HAP-1 (cell line): ENCODE measurements around the gene VWA8.
A peak's percentile ranks its signal among the peaks of the same experiment; 100 is the strongest.

Experiments
- DNase-seq, 2 experiments: peaks; one replicate each; pipeline ENCODE4 v3.0.0-alpha.2; 2016 to 2020; ENCODE audit warnings: low spot score in 2 of 2
- H3K27me3 ChIP-seq: fragments of 250-450 bp; sonication (Bioruptor Pico); 2 replicates; pipeline ENCODE4 v1.5.1; 2020; ENCODE audit warnings: low read depth, mild to moderate bottlenecking, moderate library complexity
- H3K36me3 ChIP-seq: fragments of 250-450 bp; sonication (Bioruptor Pico); replicated peaks from 2 replicates; pipeline ENCODE4 v1.5.1; 2020; ENCODE audit warnings: mild to moderate bottlenecking
- H3K4me1 ChIP-seq: fragments of 250-450 bp; sonication (Bioruptor Pico); 2 replicates; pipeline ENCODE4 v1.5.1; 2020; ENCODE audit warnings: mild to moderate bottlenecking
- H3K4me3 ChIP-seq: fragments of 250-450 bp; sonication (Bioruptor Pico); 2 replicates; pipeline ENCODE4 v1.5.1; 2020; ENCODE audit warnings: mild to moderate bottlenecking, moderate library complexity
- H3K9me3 ChIP-seq: fragments of 250-450 bp; sonication (Bioruptor Pico); 2 replicates; pipeline ENCODE4 v1.5.1; 2020; ENCODE audit warnings: mild to moderate bottlenecking, moderate library complexity
- in situ Hi-C: fragments of 300-500 bp; cut with MboI; formaldehyde crosslinking; loops from 3 replicates; pipeline ENCODE4 v1.14.3; 2020; ENCODE audit warnings: low sequenced_read_pairs, inconsistent platforms, mixed read lengths

The VWA8 gene

GRCh38 chr13:41782086-41782485, 178.8 kb downstream of the VWA8 start:
- peak; percentile 72 to 91 for DNase-seq
- Histone ChIP-seq H3K4me1 (peaks cover 16% of the 10 kb centered on the region), H3K36me3 (no peaks in the 10 kb centered on the region), H3K4me3 (no peak overlapping the region), H3K9me3 (no peaks in the 10 kb centered on the region), H3K27me3 (no peaks in the 10 kb centered on the region)
- in situ Hi-C loops: no loop called here

- Histone ChIP-seq H3K9me3 (no peaks in the 10 kb centered on the region), H3K27me3 (no peaks in the 10 kb centered on the region), H3K36me3 (no peaks in the 10 kb centered on the region), H3K4me1 (peaks cover 16% of the 10 kb centered on the region), H3K4me3 (no peak overlapping the region)
- DNase-seq: no peak
- in situ Hi-C loops: no loop called here
These were observed 179.9 kb downstream of the VWA8 start for GRCh38 chr13:41780715-41781706.

GRCh38 chr13:41775251-41775650, 185.7 kb downstream of the VWA8 start:
- H3K36me3 ChIP-seq: no peaks in the 10 kb centered on the region
- DNase-seq: no peak
- in situ Hi-C loops: no loop called here
- no peaks in the 10 kb centered on the region for H3K27me3 ChIP-seq
- no peaks in the 10 kb centered on the region for H3K9me3 ChIP-seq
- no peak overlapping the region for H3K4me3 ChIP-seq
- H3K4me1 ChIP-seq: peaks cover 3% of the 10 kb centered on the region; the same call in 1 of the 2 replicates

- H3K27me3 ChIP-seq: no peaks in the 10 kb centered on the region
- peaks cover 3% of the 10 kb centered on the region; the same call in 1 of the 2 replicates for H3K4me1 ChIP-seq
- H3K9me3 ChIP-seq: no peaks in the 10 kb centered on the region
- H3K4me3 ChIP-seq: no peak overlapping the region
- in situ Hi-C loops: no loop called here
- no peak for DNase-seq
- no peaks in the 10 kb centered on the region for H3K36me3 ChIP-seq
These were observed 186.2 kb downstream of the VWA8 start for GRCh38 chr13:41774605-41775218.

DNA sequence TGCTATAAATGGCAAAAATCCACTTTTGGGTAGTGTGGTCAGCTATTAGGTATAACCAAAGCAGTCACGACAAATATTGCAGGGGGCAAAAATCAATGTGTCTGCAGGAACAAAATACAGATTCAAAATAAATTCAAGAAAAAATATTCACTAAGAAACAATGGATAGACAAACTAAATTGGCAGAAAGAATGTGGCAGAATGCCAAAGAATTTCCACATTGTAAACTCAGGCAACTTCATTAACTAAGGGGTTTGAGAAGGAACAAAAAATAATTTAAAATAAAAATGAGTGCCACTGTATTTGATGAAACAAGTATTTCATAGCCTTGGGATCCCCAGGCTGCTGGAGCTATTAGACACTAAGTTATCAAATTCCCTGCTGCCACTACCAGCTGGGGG, 193.1 kb downstream of the VWA8 start:
- Histone ChIP-seq H3K27me3 (no peaks in the 10 kb centered on the region), H3K36me3 (no peaks in the 10 kb centered on the region; the same call in 1 of the 2 replicates), H3K4me3 (no peak overlapping the region), H3K4me1 (peaks cover 12% of the 10 kb centered on the region), H3K9me3 (no peaks in the 10 kb centered on the region)
- no peak for DNase-seq
- in situ Hi-C loops: no loop called here

- Histone ChIP-seq H3K9me3 (no peaks in the 10 kb centered on the region), H3K4me1 (peaks cover 9% of the 10 kb centered on the region), H3K36me3 (no peaks in the 10 kb centered on the region; the same call in 1 of the 2 replicates), H3K4me3 (no peak overlapping the region), H3K27me3 (no peaks in the 10 kb centered on the region)
- DNase-seq: no peak
- in situ Hi-C loops: no loop called here
These were observed 194.5 kb downstream of the VWA8 start for GRCh38 chr13:41766439-41766838.

DNA sequence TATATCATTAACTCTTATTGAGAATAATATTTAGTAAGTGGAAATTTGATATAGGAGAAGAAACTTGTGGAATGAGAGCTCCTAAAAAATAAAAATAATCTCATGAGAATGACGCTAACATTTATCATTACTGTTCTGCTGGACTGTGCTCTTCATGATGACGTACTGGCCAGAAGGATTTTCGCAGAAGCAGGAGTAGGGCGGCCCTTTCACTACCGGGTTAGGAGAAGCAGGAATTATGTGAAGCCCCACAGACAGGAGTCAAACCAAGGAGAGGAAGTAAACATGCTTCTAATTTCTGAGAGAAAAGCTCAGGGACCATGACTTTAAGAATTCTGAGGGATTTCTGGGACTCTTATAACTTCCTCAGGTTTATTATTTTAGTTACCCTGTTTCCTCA, 195.1 kb downstream of the VWA8 start:
- peaks cover 9% of the 10 kb centered on the region for H3K4me1 ChIP-seq
- H3K36me3 ChIP-seq: no peaks in the 10 kb centered on the region; the same call in 1 of the 2 replicates
- no peaks in the 10 kb centered on the region for H3K27me3 ChIP-seq
- in situ Hi-C loops: no loop called here
- no peaks in the 10 kb centered on the region for H3K9me3 ChIP-seq
- no peak for DNase-seq
- no peak overlapping the region for H3K4me3 ChIP-seq

GRCh38 chr13:41765020-41765419, 195.9 kb downstream of the VWA8 start:
- Histone ChIP-seq H3K36me3 (no peaks in the 10 kb centered on the region; the same call in 1 of the 2 replicates), H3K4me3 (no peak overlapping the region), H3K27me3 (no peaks in the 10 kb centered on the region), H3K9me3 (no peaks in the 10 kb centered on the region), H3K4me1 (peaks cover 9% of the 10 kb centered on the region)
- no peak for DNase-seq
- in situ Hi-C loops: no loop called here

GRCh38 chr13:41764558-41764957, 196.4 kb downstream of the VWA8 start:
- Histone ChIP-seq H3K4me1 (peaks cover 9% of the 10 kb centered on the region), H3K27me3 (no peaks in the 10 kb centered on the region), H3K9me3 (no peaks in the 10 kb centered on the region), H3K36me3 (no peaks in the 10 kb centered on the region; the same call in none of the 2 replicates), H3K4me3 (no peak overlapping the region)
- DNase-seq: no peak
- in situ Hi-C loops: no loop called here

GRCh38 chr13:41763782-41764181, 197.1 kb downstream of the VWA8 start:
- H3K27me3 ChIP-seq: no peaks in the 10 kb centered on the region
- H3K4me1 ChIP-seq: peaks cover 9% of the 10 kb centered on the region
- in situ Hi-C loops: no loop called here
- H3K36me3 ChIP-seq: no peaks in the 10 kb centered on the region; the same call in none of the 2 replicates
- no peaks in the 10 kb centered on the region for H3K9me3 ChIP-seq
- no peak for DNase-seq
- H3K4me3 ChIP-seq: no peak overlapping the region

DNA sequence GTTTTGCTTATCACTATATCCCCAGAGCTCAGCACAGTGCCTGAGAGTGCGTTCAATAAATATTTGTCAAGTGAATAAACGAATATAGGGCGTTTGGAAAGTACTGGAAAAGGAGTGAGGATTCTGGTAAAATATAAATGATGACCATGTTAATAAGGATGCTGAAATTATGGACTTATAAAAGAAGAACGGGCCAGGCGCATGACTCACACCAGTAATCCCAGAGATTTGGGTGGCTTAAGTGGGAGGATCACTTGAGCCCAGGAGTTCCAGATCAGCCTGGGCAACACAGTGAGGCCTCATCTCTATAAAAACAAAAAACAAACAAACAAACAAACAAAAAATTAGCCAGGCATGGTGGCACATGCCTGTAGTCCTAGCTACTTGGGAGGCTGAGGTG, 198.1 kb downstream of the VWA8 start:
- in situ Hi-C loops: no loop called here
- DNase-seq: no peak
- Histone ChIP-seq H3K4me1 (peaks cover 3% of the 10 kb centered on the region), H3K4me3 (no peak overlapping the region), H3K9me3 (no peaks in the 10 kb centered on the region), H3K27me3 (no peaks in the 10 kb centered on the region), H3K36me3 (no peaks in the 10 kb centered on the region; the same call in none of the 2 replicates)

GRCh38 chr13:41756198-41756880, 204.6 kb downstream of the VWA8 start:
- Histone ChIP-seq H3K36me3 (no peaks in the 10 kb centered on the region; the same call in 1 of the 2 replicates), H3K4me3 (no peak overlapping the region), H3K9me3 (no peaks in the 10 kb centered on the region), H3K27me3 (no peaks in the 10 kb centered on the region), H3K4me1 (no peaks in the 10 kb centered on the region)
- no peak for DNase-seq
- in situ Hi-C loops: no loop called here

DNA sequence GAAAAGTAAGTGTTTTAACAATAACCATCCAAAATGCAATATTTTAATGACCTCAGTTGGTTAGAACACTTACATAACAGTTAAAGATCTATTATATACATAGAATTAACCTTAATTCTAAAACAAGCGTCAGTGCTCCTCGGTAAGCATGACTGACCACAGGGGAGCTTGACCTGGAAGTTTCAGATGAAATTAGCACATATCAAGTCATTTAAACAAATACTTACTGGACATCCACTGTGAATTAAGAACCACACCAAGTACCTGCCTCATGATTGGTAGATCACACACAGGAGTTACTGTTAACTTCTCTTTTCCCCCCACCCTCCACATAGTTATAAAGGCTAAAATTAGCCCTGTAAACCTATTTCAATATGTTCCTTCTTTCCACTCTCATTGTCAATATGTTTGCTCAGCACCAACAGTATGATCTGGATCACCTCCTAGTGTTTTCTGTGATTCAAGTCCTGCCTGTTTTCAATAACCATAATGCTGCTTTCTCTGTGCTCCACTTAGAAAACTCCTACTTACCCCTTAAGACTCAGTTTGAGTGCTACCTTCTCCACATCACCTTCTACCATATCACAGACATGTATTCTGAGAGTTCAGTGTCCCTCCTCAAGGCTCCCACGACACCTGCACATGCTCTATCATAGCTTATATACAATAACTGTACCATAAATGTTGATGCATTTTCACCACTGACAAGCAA, 209.0 kb downstream of the VWA8 start:
- 0 out of 2 replicates have a peak, but pooled peaks cover 6% of the 10 kb centered on the region for H3K36me3 ChIP-seq
- H3K4me3 ChIP-seq: no peak overlapping the region
- no peaks in the 10 kb centered on the region for H3K27me3 ChIP-seq
- no peaks in the 10 kb centered on the region; the same call in 1 of the 2 replicates for H3K9me3 ChIP-seq
- in situ Hi-C loops: no loop called here
- no peak for DNase-seq
- no peaks in the 10 kb centered on the region for H3K4me1 ChIP-seq
